Measurements from ENCODE around the gene PLA2G4D.

PLA2G4D gene

GRCh38 chr15:42089942-42090341, 4.4 kb downstream of the PLA2G4D start:
- no peak for DNase-seq

- DNase-seq: no peak
Observed at GRCh38 chr15:42088801-42089640, 5.3 kb downstream of the PLA2G4D start.

GRCh38 chr15:42087926-42088800, 6.2 kb downstream of the PLA2G4D start:
- no peak for DNase-seq

GRCh38 chr15:42087460-42087859, 6.9 kb downstream of the PLA2G4D start:
- no peak for DNase-seq

GRCh38 chr15:42085721-42086120, 8.6 kb downstream of the PLA2G4D start:
- DNase-seq: no peak

GRCh38 chr15:42085236-42085605, 9.1 kb downstream of the PLA2G4D start:
- DNase-seq: no peak

- DNase-seq: peak; percentile 15
Observed at GRCh38 chr15:42084465-42085235, 9.7 kb downstream of the PLA2G4D start.

GRCh38 chr15:42083916-42084315, 10.4 kb downstream of the PLA2G4D start:
- DNase-seq: no peak

- DNase-seq: no peak
Observed at GRCh38 chr15:42083605-42083908, 10.8 kb downstream of the PLA2G4D start.

- no peak for DNase-seq
Observed at GRCh38 chr15:42082823-42083604, 11.3 kb downstream of the PLA2G4D start.

- no peak for DNase-seq
Observed at GRCh38 chr15:42082141-42082540, 12.2 kb downstream of the PLA2G4D start.

- no peak for DNase-seq
Observed at GRCh38 chr15:42080919-42081830, 13.2 kb downstream of the PLA2G4D start.

- no peak for DNase-seq
Observed at GRCh38 chr15:42080186-42080918, 14.0 kb downstream of the PLA2G4D start.

- no peak for DNase-seq
Observed at GRCh38 chr15:42079401-42079908, 14.9 kb downstream of the PLA2G4D start.

GRCh38 chr15:42078903-42079302, 15.5 kb downstream of the PLA2G4D start:
- no peak for DNase-seq

- no peak for DNase-seq
Observed at GRCh38 chr15:42077689-42078088, 16.7 kb downstream of the PLA2G4D start.

GRCh38 chr15:42073418-42073817, 20.9 kb downstream of the PLA2G4D start:
- no peak for DNase-seq

- no peak for DNase-seq
Observed at GRCh38 chr15:42072141-42072685, 22.1 kb downstream of the PLA2G4D start.

- DNase-seq: no peak
Observed at GRCh38 chr15:42071717-42072116, 22.6 kb downstream of the PLA2G4D start.

- DNase-seq: no peak
Observed at GRCh38 chr15:42070976-42071350, 23.4 kb downstream of the PLA2G4D start.
